ENCODE data around the gene FTO.

Gene FTO

DNA sequence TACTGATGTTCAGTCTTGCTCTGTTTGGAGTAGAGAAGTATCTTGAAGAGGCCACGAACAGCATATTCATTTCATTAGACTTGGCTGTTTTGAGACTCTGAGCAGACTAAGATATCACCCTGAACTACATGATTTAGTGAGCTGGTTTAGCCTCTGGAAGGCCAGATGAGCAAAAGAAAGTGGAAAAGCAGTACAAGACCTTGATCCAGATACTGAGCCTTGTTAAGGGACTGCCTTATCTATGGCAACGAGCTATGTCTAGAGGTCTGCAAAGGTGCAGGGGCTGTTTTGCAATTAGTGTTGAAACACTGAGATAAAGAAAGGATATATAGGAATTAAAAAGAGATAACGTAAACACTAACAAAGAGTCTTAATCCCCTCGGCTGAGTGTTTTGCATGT lies 351.2 kb downstream of the FTO start:
- no peak overlapping the region for H3K4me3 ChIP-seq (ENCODE audit: low read length in 2 of 2)
- H3K9me3 ChIP-seq (replicated peaks in 1 of 2; ENCODE audit: control insufficient read depth in 2 of 2, insufficient read depth in 1 of 2, low read depth in 1 of 2, low read length in 2 of 2), result no peaks in the 10 kb centered on the region
- peaks cover 16 to 34% of the 10 kb centered on the region in 2 donors for H3K4me1 ChIP-seq (ENCODE audit: control insufficient read depth in 2 of 2, insufficient read depth in 1 of 2, low read depth in 1 of 2, low read length in 2 of 2)
- no peak overlapping the region for H2BK5ac ChIP-seq (ENCODE audit: low read length)
- H4K91ac ChIP-seq (ENCODE audit: low read depth, low read length, poor library complexity), result no peak overlapping the region
- H3K4ac ChIP-seq (ENCODE audit: low read length), result no peak overlapping the region
- H2AK5ac ChIP-seq (ENCODE audit: low read depth, low read length), result no peak overlapping the region
- no CpG with 5 or more reads among the region's 4 CpGs for WGBS, 2 donors (ENCODE audit: extremely low coverage in 2 of 2, insufficient read length in 2 of 2, insufficient replicate concordance in 1 of 2)
- H3K79me1 ChIP-seq (ENCODE audit: low read depth, low read length), result no peaks in the 10 kb centered on the region
- H3K18ac ChIP-seq (ENCODE audit: low read length), result no peak overlapping the region
- H3K23ac ChIP-seq (ENCODE audit: low read depth, low read length, poor library complexity), result no peak overlapping the region
- no peak overlapping the region for H2BK15ac ChIP-seq (ENCODE audit: low read length)
- no peaks in the 10 kb centered on the region for H3K27me3 ChIP-seq (ENCODE audit: control insufficient read depth in 3 of 3, insufficient read depth in 3 of 3, low read depth in 1 of 3, low read length in 3 of 3)
- H3K36me3 ChIP-seq (replicated peaks in 1 of 2; ENCODE audit: control insufficient read depth in 2 of 2, insufficient read depth in 2 of 2, low read length in 2 of 2), result no peaks in the 10 kb centered on the region
- no peak overlapping the region for H2BK120ac ChIP-seq (ENCODE audit: low read depth, low read length)
- DNase-seq (ENCODE audit: low spot score), result no peak
- no peak overlapping the region for H3K4me2 ChIP-seq (ENCODE audit: insufficient read depth, low read length, poor library complexity, severe bottlenecking)
- H2AFZ ChIP-seq (ENCODE audit: low read length), result no peak overlapping the region
- no peak overlapping the region for H3K9ac ChIP-seq (ENCODE audit: low read depth, low read length, poor library complexity)
- no peak overlapping the region for H2BK12ac ChIP-seq (ENCODE audit: low read length)
- H3K14ac ChIP-seq (ENCODE audit: low read length), result no peak overlapping the region
- H3K27ac ChIP-seq (replicated peaks; ENCODE audit: low read length), result no peak overlapping the region
- H4K8ac ChIP-seq (ENCODE audit: low read depth, low read length), result no peak overlapping the region

DNA sequence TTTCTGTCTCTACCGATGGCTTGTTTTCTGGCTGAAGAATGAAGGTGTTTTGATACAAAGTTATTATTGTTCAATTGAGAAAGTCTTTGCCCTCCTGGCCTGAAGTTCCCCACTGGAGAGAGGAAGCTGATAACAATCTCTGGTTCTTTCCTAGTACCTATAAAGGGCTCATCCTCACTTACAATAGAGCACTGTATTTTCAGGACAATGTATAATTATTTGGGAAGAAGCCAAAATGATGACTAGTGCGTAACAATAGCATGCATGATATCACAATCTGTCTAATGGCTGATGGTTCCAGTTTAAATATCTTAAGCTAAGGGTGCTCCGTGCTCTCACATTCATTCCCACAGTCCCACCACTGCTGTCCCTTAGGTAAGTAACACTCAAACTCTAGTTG lies 351.9 kb downstream of the FTO start:
- no peaks in the 10 kb centered on the region for H3K9me3 ChIP-seq (replicated peaks in 1 of 2; ENCODE audit: control insufficient read depth in 2 of 2, insufficient read depth in 1 of 2, low read depth in 1 of 2, low read length in 2 of 2)
- H3K14ac ChIP-seq (ENCODE audit: low read length), result no peak overlapping the region
- peaks cover 13 to 28% of the 10 kb centered on the region in 2 donors for H3K4me1 ChIP-seq (ENCODE audit: control insufficient read depth in 2 of 2, insufficient read depth in 1 of 2, low read depth in 1 of 2, low read length in 2 of 2)
- H3K4me2 ChIP-seq (ENCODE audit: insufficient read depth, low read length, poor library complexity, severe bottlenecking), result no peak overlapping the region
- no peak overlapping the region for H4K8ac ChIP-seq (ENCODE audit: low read depth, low read length)
- H3K27ac ChIP-seq (replicated peaks; ENCODE audit: low read length), result no peak overlapping the region
- no peaks in the 10 kb centered on the region for H3K36me3 ChIP-seq (replicated peaks in 1 of 2; ENCODE audit: control insufficient read depth in 2 of 2, insufficient read depth in 2 of 2, low read length in 2 of 2)
- no CpG with 5 or more reads among the region's 3 CpGs for WGBS, 2 donors (ENCODE audit: extremely low coverage in 2 of 2, insufficient read length in 2 of 2, insufficient replicate concordance in 1 of 2)
- no peak for DNase-seq (ENCODE audit: low spot score)
- H3K79me1 ChIP-seq (ENCODE audit: low read depth, low read length), result no peaks in the 10 kb centered on the region
- H2AK5ac ChIP-seq (ENCODE audit: low read depth, low read length), result no peak overlapping the region
- H2BK5ac ChIP-seq (ENCODE audit: low read length), result no peak overlapping the region
- H3K4me3 ChIP-seq (ENCODE audit: low read length in 2 of 2), result no peak overlapping the region
- no peak overlapping the region for H3K9ac ChIP-seq (ENCODE audit: low read depth, low read length, poor library complexity)
- H3K23ac ChIP-seq (ENCODE audit: low read depth, low read length, poor library complexity), result no peak overlapping the region
- H2BK15ac ChIP-seq (ENCODE audit: low read length), result no peak overlapping the region
- H3K27me3 ChIP-seq (ENCODE audit: control insufficient read depth in 3 of 3, insufficient read depth in 3 of 3, low read depth in 1 of 3, low read length in 3 of 3), result no peaks in the 10 kb centered on the region
- H3K18ac ChIP-seq (ENCODE audit: low read length), result no peak overlapping the region
- H2BK120ac ChIP-seq (ENCODE audit: low read depth, low read length), result no peak overlapping the region
- no peak overlapping the region for H4K91ac ChIP-seq (ENCODE audit: low read depth, low read length, poor library complexity)
- H2BK12ac ChIP-seq (ENCODE audit: low read length), result no peak overlapping the region
- H2AFZ ChIP-seq (ENCODE audit: low read length), result no peak overlapping the region
- H3K4ac ChIP-seq (ENCODE audit: low read length), result no peak overlapping the region

DNA sequence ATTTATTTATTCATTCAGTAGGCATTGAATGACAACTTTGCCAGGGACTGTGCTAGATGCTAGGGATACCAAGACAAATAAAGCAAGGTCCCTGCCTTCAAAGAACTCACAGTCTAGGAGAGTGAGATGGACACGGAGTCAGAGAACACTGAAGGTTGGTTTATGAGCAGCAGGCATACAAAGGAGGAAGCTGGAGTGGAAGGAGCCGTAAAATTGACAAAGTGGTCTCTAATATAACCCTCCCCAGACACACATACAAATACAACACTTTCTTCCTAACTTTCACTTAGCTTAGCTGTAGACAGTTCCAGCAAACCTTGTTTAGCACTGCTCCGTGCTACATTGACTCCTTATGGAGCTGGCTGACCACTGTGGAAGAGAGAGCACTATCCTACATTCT lies 353.0 kb downstream of the FTO start:
- H3K4ac ChIP-seq (ENCODE audit: low read length), result no peak overlapping the region
- H3K14ac ChIP-seq (ENCODE audit: low read length), result no peak overlapping the region
- H2BK15ac ChIP-seq (ENCODE audit: low read length), result no peak overlapping the region
- no peaks in the 10 kb centered on the region for H3K36me3 ChIP-seq (replicated peaks in 1 of 2; ENCODE audit: control insufficient read depth in 2 of 2, insufficient read depth in 2 of 2, low read length in 2 of 2)
- WGBS, 2 donors (ENCODE audit: extremely low coverage in 2 of 2, insufficient read length in 2 of 2, insufficient replicate concordance in 1 of 2), result no CpG with 5 or more reads among the region's 3 CpGs
- no peak overlapping the region for H4K91ac ChIP-seq (ENCODE audit: low read depth, low read length, poor library complexity)
- no peak overlapping the region for H3K4me3 ChIP-seq (ENCODE audit: low read length in 2 of 2)
- H3K4me1 ChIP-seq (ENCODE audit: control insufficient read depth in 2 of 2, insufficient read depth in 1 of 2, low read depth in 1 of 2, low read length in 2 of 2), result peaks cover 13 to 23% of the 10 kb centered on the region in 2 donors
- no peak overlapping the region for H3K23ac ChIP-seq (ENCODE audit: low read depth, low read length, poor library complexity)
- H3K27ac ChIP-seq (replicated peaks; ENCODE audit: low read length), result no peak overlapping the region
- no peak overlapping the region for H3K18ac ChIP-seq (ENCODE audit: low read length)
- no peak overlapping the region for H2BK120ac ChIP-seq (ENCODE audit: low read depth, low read length)
- no peak overlapping the region for H3K9ac ChIP-seq (ENCODE audit: low read depth, low read length, poor library complexity)
- H2BK12ac ChIP-seq (ENCODE audit: low read length), result no peak overlapping the region
- no peak overlapping the region for H3K4me2 ChIP-seq (ENCODE audit: insufficient read depth, low read length, poor library complexity, severe bottlenecking)
- H2BK5ac ChIP-seq (ENCODE audit: low read length), result no peak overlapping the region
- H3K9me3 ChIP-seq (replicated peaks in 1 of 2; ENCODE audit: control insufficient read depth in 2 of 2, insufficient read depth in 1 of 2, low read depth in 1 of 2, low read length in 2 of 2), result no peaks in the 10 kb centered on the region
- no peak for DNase-seq (ENCODE audit: low spot score)
- no peaks in the 10 kb centered on the region for H3K27me3 ChIP-seq (ENCODE audit: control insufficient read depth in 3 of 3, insufficient read depth in 3 of 3, low read depth in 1 of 3, low read length in 3 of 3)
- H2AK5ac ChIP-seq (ENCODE audit: low read depth, low read length), result no peak overlapping the region
- H3K79me1 ChIP-seq (ENCODE audit: low read depth, low read length), result no peaks in the 10 kb centered on the region
- H4K8ac ChIP-seq (ENCODE audit: low read depth, low read length), result no peak overlapping the region
- H2AFZ ChIP-seq (ENCODE audit: low read length), result no peak overlapping the region

DNA sequence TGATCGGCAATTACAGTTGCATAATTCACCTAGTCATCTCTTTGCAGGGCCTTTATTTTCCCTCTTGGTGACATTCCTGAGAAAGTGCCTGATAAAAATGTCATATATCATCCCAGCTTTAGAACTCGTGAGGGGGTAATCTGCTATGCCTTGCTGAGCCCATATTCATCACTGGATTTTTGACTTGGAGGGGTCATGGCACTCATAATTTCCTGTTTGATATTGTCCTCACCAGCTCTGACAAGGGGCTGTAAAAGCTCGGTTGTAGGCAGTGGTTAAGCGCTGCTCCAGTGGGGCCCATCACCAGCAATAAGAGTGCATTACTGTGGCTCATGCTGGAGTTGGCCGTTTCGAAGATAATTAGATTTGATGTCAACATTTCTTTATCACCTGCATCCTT lies 355.4 kb downstream of the FTO start:
- peaks cover 11 to 21% of the 10 kb centered on the region in 2 donors for H3K4me1 ChIP-seq (ENCODE audit: control insufficient read depth in 2 of 2, insufficient read depth in 1 of 2, low read depth in 1 of 2, low read length in 2 of 2)

More for the DNA sequence above, 355.4 kb downstream of the FTO start:
- Histone ChIP-seq H2AK5ac (ENCODE audit: low read depth, low read length) (no peak overlapping the region), H3K9ac (ENCODE audit: low read depth, low read length, poor library complexity) (no peak overlapping the region), H3K4me2 (ENCODE audit: insufficient read depth, low read length, poor library complexity, severe bottlenecking) (no peak overlapping the region), H3K36me3 (replicated peaks in 1 of 2; ENCODE audit: control insufficient read depth in 2 of 2, insufficient read depth in 2 of 2, low read length in 2 of 2) (no peaks in the 10 kb centered on the region), H3K14ac (ENCODE audit: low read length) (no peak overlapping the region), H2BK15ac (ENCODE audit: low read length) (no peak overlapping the region), H4K8ac (ENCODE audit: low read depth, low read length) (no peak overlapping the region), H3K9me3 (replicated peaks in 1 of 2; ENCODE audit: control insufficient read depth in 2 of 2, insufficient read depth in 1 of 2, low read depth in 1 of 2, low read length in 2 of 2) (no peaks in the 10 kb centered on the region), H2BK12ac (ENCODE audit: low read length) (no peak overlapping the region), H4K91ac (ENCODE audit: low read depth, low read length, poor library complexity) (no peak overlapping the region), H3K23ac (ENCODE audit: low read depth, low read length, poor library complexity) (no peak overlapping the region), H3K18ac (ENCODE audit: low read length) (no peak overlapping the region), H2BK120ac (ENCODE audit: low read depth, low read length) (no peak overlapping the region), H3K79me1 (ENCODE audit: low read depth, low read length) (no peaks in the 10 kb centered on the region), H3K27me3 (ENCODE audit: control insufficient read depth in 3 of 3, insufficient read depth in 3 of 3, low read depth in 1 of 3, low read length in 3 of 3) (no peaks in the 10 kb centered on the region), H2BK5ac (ENCODE audit: low read length) (no peak overlapping the region), H3K4ac (ENCODE audit: low read length) (no peak overlapping the region), H3K4me3 (ENCODE audit: low read length in 2 of 2) (no peak overlapping the region), H3K27ac (replicated peaks; ENCODE audit: low read length) (no peak overlapping the region), H2AFZ (ENCODE audit: low read length) (no peak overlapping the region)
- no CpG with 5 or more reads among the region's 6 CpGs for WGBS, 2 donors (ENCODE audit: extremely low coverage in 2 of 2, insufficient read length in 2 of 2, insufficient replicate concordance in 1 of 2)
- no peak for DNase-seq (ENCODE audit: low spot score)

All from neuronal stem cell (in vitro differentiated cells).